ENCODE data around the gene MRAP. TPM values are rescaled to one million over a fixed set of nuclear protein-coding genes. Genes with fewer than 3 reads are reported as not detected.

The MRAP gene
- total RNA-seq, 2 experiments from 2014 or later, result not detected

DNA sequence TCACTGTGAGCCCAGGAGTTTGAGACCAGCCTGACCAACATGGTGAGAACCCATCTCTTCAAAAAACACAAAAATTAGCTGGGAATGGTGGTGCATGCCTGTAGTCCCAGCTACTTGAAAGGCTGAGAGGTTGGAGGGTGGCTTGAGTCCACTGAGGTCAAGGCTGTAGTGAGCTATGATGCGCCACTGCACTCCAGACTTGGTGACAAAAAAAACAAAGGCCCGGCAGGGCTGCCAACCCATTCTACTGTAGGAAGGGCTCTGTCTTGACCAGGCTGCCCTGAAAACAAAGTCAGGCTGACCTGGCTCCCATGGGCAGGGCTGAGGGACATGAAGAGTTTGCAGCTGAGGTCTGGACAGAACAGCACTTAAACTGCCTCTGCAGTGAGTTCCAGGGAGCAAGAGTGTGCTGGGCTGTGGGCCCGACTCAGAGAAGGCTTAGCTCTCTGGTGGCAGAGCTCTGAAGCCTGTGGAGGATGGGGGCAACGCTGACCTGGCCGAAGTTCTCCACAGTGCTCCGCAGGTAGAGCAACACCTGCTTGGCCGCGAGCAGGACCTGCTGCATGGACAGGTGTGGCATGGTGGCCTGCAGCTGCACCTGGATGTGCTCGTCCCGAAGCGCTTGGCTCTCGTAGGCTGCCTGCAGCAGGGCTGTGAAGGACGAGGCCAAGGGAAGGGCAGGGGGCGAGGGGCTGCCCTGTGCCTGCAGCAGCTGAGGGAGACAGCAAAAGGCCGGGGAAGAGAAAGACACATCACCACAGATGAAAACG is 51.7 kb downstream of the MRAP start:
- Mint-ChIP-seq H3K4me3 (no peak overlapping the region), H3K4me1 (peaks cover 7% of the 10 kb centered on the region), H3K36me3 (peaks cover 45% of the 10 kb centered on the region), H3K9me3 (no peaks in the 10 kb centered on the region), H3K27me3 (no peaks in the 10 kb centered on the region), H3K27ac (peak overlapping the region; percentile 30)
- DNase-seq (no peak), ATAC-seq (ENCODE audit: low read depth) (no peak)
- POLR2A ChIA-PET, result no interaction called here

DNA sequence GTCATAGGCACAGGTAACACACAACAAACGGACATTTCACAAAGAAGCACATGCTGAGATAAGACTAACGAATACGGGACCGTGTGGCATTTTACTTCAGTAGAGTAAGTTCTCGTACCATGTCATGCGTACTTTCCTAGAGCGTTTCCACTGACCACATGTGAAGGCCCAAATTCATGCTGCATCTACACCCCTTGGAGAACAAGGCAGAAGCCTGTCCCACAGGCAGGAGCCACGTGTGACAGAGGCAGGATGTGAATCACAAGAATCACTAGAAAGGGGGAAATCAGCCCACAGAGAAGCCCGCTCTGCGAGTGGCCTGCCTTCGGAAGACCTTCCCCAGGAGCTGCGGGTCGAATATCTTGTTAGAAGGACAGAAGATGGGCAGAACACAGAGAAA is 52.3 kb downstream of the MRAP start:
- no peak for DNase-seq
- Mint-ChIP-seq H3K4me1 (peaks cover 7% of the 10 kb centered on the region), H3K27me3 (no peaks in the 10 kb centered on the region), H3K27ac (peak overlapping the region; percentile 30), H3K4me3 (no peak overlapping the region), H3K9me3 (no peaks in the 10 kb centered on the region), H3K36me3 (peaks cover 44% of the 10 kb centered on the region)
- no peak for ATAC-seq (ENCODE audit: low read depth)
- POLR2A ChIA-PET, result no interaction called here

DNA sequence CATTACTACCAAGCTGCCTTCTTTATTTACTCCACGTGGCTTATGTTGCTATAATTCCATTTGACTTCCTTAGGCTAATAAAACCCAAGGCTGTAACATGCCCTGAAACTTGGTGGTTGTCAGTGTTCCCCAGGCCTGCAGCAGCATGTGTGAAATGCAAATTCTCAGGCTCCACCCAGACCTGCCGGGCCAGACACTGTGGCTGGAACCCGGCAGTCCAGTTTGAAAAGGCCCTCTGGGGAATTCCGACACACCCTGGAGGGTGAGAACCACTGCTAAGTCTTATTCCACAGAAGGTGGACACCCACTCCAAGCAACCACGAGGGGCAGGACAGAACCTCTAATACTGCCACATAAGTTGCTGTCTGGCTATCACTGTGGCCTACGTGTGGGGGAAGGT is 52.8 kb downstream of the MRAP start:
- POLR2A ChIA-PET, result no interaction called here
- H3K4me3 Mint-ChIP-seq, result no peak overlapping the region
- no peaks in the 10 kb centered on the region for H3K9me3 Mint-ChIP-seq
- H3K27ac Mint-ChIP-seq, result no peak overlapping the region
- ATAC-seq (ENCODE audit: low read depth) (no peak), DNase-seq (no peak)
- peaks cover 7% of the 10 kb centered on the region for H3K4me1 Mint-ChIP-seq
- H3K27me3 Mint-ChIP-seq, result no peaks in the 10 kb centered on the region
- H3K36me3 Mint-ChIP-seq, result peaks cover 41% of the 10 kb centered on the region

DNA sequence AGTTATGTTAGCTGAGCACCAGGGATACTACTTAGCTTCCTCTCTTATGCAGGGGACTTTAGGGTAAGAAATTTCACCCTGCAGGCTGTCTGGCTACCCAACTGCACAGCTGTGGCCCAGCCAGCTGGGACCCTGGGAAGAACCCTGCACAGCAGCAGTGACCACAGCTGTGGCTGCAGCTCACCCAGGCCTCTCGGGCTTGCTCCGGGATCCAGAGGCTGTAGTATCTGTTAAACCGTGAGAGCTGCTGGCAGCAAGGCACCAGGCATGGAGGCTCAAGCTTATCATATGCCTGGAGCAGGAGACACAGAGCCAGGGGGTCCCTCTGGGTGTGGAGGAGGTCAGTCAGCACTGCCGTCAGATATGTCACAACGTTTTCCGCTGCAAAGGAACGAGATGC is 53.9 kb downstream of the MRAP start:
- POLR2A ChIA-PET, result no interaction called here
- no peak overlapping the region for H3K27ac Mint-ChIP-seq
- no peak for DNase-seq
- peaks cover 7% of the 10 kb centered on the region for H3K4me1 Mint-ChIP-seq
- peaks cover 31% of the 10 kb centered on the region for H3K36me3 Mint-ChIP-seq
- H3K4me3 Mint-ChIP-seq, result no peak overlapping the region
- H3K9me3 Mint-ChIP-seq, result no peaks in the 10 kb centered on the region
- no peak for ATAC-seq (ENCODE audit: low read depth)
- no peaks in the 10 kb centered on the region for H3K27me3 Mint-ChIP-seq

DNA sequence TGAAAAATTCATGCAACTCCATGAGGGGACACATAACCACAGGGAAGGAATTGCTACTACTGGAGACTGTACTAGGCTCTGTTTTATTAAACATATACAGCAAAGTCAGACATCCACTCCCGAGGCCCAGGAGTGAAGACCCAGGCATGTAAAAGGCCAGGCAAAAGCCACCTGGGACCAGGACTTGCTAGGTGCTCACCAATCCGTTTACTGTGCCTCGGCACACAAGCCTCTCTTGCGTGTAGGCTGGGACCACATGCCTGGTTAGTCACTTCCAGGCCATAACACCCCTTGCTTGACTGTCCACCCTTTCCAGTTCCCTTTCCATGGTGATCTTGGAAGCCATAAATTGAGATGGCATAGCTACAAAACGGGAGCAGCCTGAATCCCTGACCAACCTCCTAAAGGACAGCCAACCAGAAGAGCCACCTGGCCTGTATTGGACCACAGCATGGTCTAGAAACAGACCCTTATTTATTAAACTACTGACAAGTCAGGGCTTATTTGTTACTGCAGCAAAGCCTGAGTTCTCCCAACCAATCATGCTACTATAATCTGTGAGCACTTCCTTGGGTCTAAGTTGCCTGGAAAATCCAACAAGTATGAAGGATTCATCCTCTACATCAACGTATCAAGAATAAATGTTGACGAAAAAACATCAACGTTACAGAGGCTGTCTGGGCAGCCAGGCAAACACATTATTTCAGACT is 54.5 kb downstream of the MRAP start:
- Mint-ChIP-seq H3K27me3 (no peaks in the 10 kb centered on the region), H3K36me3 (peaks cover 27% of the 10 kb centered on the region), H3K9me3 (no peaks in the 10 kb centered on the region), H3K27ac (no peak overlapping the region), H3K4me3 (no peak overlapping the region), H3K4me1 (peaks cover 7% of the 10 kb centered on the region)
- DNase-seq (no peak), ATAC-seq (ENCODE audit: low read depth) (no peak)
- POLR2A ChIA-PET, result no interaction called here

DNA sequence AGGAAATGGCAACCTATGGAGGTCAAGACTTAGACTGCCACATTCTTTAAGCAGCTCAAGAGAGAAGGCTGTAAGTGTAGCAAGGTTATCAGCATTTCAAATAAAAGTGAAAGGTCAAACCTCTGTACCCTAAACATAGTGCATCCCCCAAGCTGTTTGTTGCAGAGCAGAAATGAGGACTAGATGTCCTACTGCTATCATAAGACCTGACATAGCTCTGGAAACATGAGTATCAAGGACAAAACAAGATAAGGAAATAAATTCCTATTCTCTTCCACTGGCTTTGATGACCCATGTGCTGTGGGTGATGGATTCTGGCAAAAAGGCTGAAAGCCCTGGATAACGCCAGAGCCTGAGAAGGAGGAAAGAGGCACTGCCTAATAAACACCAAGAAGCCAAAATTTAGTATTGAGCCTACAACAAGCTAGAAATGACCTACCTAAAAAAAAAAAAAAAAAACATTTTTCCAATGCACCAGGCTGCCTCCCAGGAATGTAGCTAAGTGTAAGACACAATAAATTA is 58.3 kb downstream of the MRAP start:
- H3K27ac Mint-ChIP-seq, result no peak overlapping the region
- H3K36me3 Mint-ChIP-seq, result peaks cover 22% of the 10 kb centered on the region
- POLR2A ChIA-PET, result no interaction called here
- no peak for DNase-seq
- H3K4me1 Mint-ChIP-seq, result peaks cover 2% of the 10 kb centered on the region
- no peaks in the 10 kb centered on the region for H3K9me3 Mint-ChIP-seq
- H3K27me3 Mint-ChIP-seq, result no peaks in the 10 kb centered on the region
- no peak overlapping the region for H3K4me3 Mint-ChIP-seq
- no peak for ATAC-seq (ENCODE audit: low read depth)

DNA sequence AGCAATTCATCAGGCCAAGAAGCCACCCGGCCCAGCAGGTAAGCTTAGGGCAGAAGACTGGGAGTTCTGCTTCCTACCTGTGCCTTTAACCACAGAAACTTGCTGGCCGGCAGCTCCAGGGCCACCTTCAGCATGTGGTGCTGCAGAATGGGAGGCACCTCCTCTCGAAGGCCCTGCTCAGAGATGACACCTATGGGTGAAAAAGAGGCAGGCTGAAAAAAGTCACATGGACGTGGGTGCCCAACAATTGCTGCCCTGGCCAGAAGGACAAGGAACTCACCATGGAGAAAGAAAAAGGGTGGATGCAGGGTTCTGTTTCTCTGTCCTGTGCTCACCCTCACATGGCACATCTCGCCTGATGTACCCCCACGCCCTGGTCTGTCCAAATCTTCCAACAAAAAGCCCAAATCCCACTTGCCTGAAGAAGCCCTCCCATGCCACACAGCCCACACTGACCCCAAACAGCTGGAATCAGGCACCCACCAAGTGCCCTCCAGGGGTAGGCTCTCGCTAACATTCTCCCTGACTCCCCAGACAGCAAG is 61.1 kb downstream of the MRAP start:
- Mint-ChIP-seq H3K4me1 (peaks cover 4% of the 10 kb centered on the region), H3K9me3 (no peaks in the 10 kb centered on the region), H3K36me3 (peaks cover 19% of the 10 kb centered on the region), H3K27ac (no peak overlapping the region), H3K27me3 (no peaks in the 10 kb centered on the region), H3K4me3 (no peak overlapping the region)
- ATAC-seq (ENCODE audit: low read depth) (no peak), DNase-seq (no peak)
- POLR2A ChIA-PET, result no interaction called here

DNA sequence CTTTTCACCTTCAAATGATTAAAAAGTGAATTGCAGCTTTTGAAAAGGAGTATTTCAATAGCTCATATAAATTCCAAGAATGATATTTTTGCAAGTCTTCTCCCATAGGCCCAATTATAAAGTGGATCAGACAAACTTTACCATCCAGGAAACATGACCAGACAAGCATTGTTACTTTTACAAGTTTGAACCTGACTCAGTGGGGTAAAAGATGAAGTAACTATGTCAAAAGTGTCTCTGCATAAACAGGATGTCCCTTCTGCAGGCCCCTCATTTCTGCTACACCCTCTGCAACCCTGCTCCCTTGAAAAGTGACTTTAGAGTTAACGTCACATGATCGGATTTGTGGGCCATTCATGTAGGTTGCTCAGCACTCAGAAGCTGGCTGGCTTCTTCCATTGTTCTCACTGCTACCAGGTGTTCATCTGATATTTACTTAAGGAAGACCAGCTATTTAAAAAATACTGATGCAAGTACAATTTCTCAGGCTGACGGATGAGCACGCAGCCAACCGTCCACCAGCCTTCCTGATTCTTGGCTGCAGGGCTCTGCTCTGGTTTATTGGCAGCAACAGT is 61.8 kb downstream of the MRAP start:
- DNase-seq (no peak), ATAC-seq (ENCODE audit: low read depth) (no peak)
- no peak overlapping the region for H3K4me3 Mint-ChIP-seq
- H3K27ac Mint-ChIP-seq, result peak overlapping the region; percentile 30
- H3K4me1 Mint-ChIP-seq, result peaks cover 4% of the 10 kb centered on the region
- no peaks in the 10 kb centered on the region for H3K9me3 Mint-ChIP-seq
- no peaks in the 10 kb centered on the region for H3K27me3 Mint-ChIP-seq
- POLR2A ChIA-PET, result no interaction called here
- peaks cover 19% of the 10 kb centered on the region for H3K36me3 Mint-ChIP-seq

Other genes with a start within 250 kb of the MRAP start
- gene MIS18A, start 19.8 kb upstream of the MRAP start, total RNA-seq, result 10 to 100 TPM; 19.7 to 21.2 TPM
- 10 to 100 TPM; 15.8 to 16.5 TPM for gene URB1, start 94.2 kb downstream of the MRAP start, total RNA-seq
- 10 to 100 TPM in 1 of 2 experiments, 1 to 10 TPM in 1; 9.3 to 12.4 TPM for gene EVA1C, start 113.9 kb downstream of the MRAP start, total RNA-seq

Measured in activated naive CD8-positive, alpha-beta T cell treated with anti-CD3 and anti-CD28 coated beads, Interleukin-2, amount 10 ng/mL, durations not matched to agents 7 days and 5 days (primary cell).